Duodenal mucosa (tissue), 2 donors: ENCODE measurements around the gene NACC2.
"Not testable (repeated sequence)": the region's sequence is repeated elsewhere in the genome, so short reads cannot be mapped to it uniquely, and the experiment has no call there.

ENCODE experiments used
- H3K27ac ChIP-seq: one replicate; pipeline ENCODE4 v1.7.0; 2013; ENCODE audit warnings: low read depth, low read length
- H3K27me3 ChIP-seq, 2 donors: one replicate each; pipeline ENCODE4 v1.7.0; 2013; ENCODE audit warnings: low read length in 2 of 2, control low read depth in 1 of 2; ENCODE audit not compliant: insufficient read depth in 2 of 2, control insufficient read depth in 1 of 2
- H3K36me3 ChIP-seq, 2 donors: one replicate each; pipeline ENCODE4 v1.7.0; 2013; ENCODE audit warnings: low read length in 2 of 2, control low read depth in 1 of 2; ENCODE audit not compliant: insufficient read depth in 2 of 2, control insufficient read depth in 1 of 2
- H3K4me1 ChIP-seq, 2 donors: one replicate each; pipeline ENCODE4 v1.7.0; 2013; ENCODE audit warnings: low read length in 2 of 2, control low read depth in 1 of 2; ENCODE audit not compliant: insufficient read depth in 2 of 2, control insufficient read depth in 1 of 2
- H3K4me3 ChIP-seq, 2 donors: one replicate each; pipeline ENCODE4 v1.7.0; 2013; ENCODE audit warnings: low read length in 2 of 2, low read depth in 1 of 2
- H3K9ac ChIP-seq, 2 donors: one replicate each; pipeline ENCODE4 v1.7.0; 2013; ENCODE audit warnings: low read length in 2 of 2, low read depth in 1 of 2
- H3K9me3 ChIP-seq, 2 donors: one replicate each; pipeline ENCODE4 v1.7.0; 2013; ENCODE audit warnings: low read length in 2 of 2, control low read depth in 1 of 2; ENCODE audit not compliant: control insufficient read depth in 1 of 2

The NACC2 gene

DNA sequence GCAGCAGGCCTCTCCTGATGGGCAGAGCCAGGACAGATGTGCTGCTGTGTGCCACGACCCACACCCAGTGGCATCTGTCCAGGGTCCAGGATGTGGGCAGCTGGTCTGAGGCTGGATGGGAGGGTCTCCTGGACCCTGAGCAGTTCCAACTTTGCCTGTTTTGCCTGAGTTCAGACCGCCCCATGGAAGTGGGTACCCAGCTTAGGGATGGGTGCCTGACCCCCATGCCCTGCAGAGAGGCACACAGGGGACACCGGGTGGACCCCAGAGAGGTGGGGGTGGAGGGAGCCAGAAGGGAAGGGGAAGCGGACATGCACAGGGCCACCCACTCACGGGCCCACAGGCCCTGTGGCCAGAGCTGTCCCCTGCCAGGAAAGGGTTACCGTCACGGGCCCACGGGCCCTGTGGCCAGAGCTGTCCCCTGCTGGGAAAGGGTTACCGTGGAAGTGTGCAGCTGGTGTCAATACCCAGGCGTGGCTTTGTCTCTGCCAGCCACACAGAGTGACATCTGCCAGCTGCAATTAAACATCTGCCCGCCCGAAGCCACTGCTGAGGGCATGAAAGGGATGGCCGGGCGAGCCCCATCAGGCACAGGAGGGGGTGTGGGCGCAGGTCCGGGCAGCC lies 50.0 kb downstream of the NACC2 start:
- Histone ChIP-seq H3K27me3 (no peaks in the 10 kb centered on the region), H3K36me3 (peaks cover 11 to 35% of the 10 kb centered on the region in 2 donors), H3K9me3 (no peaks in the 10 kb centered on the region), H3K27ac (no peak overlapping the region), H3K4me1 (no peaks in the 10 kb centered on the region), H3K4me3 (no peak overlapping the region), H3K9ac (no peak overlapping the region)

DNA sequence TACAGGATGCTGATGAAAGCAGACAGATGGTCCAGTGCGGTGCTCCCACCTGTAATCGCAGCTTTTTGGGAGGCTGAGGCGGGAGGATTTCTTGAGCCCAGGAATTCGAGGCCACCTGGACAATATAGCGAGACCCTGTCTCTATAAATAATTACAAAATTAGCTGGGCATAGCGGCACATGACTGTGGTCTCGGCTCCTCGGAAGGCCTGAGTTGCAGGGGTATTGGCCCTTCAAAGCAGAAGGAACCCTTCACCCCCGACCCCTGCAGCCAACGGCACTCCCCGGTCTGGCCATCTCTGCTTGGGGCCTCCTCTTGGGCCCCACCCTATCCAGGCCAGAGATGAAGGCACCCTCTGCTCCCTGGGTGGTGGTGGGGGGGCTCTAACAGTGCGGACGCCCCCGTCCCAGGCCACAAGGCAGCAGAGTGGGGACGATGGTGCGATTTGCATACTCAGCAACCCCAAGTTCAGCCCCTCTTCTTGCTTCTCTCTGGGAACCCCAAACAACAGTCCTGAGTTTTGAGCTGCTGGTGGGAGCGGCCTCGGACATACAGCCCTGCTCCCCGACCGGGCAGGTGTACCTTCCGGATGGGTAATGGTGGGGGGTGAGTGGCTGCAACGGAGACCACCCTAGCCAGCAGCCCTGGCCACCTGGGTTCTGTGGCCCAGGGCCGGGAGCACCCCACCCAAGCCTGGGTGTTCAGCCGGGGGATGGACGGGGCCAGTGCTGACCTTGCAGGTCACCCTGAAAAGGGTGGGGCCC lies 50.7 kb downstream of the NACC2 start:
- peaks cover 4% of the 10 kb centered on the region in 2 donors for H3K9me3 ChIP-seq
- H3K36me3 ChIP-seq = peaks cover 8 to 30% of the 10 kb centered on the region in 2 donors
- H3K27ac ChIP-seq = no peak overlapping the region
- H3K27me3 ChIP-seq = no peaks in the 10 kb centered on the region
- H3K9ac ChIP-seq = no peak overlapping the region
- H3K4me1 ChIP-seq = no peaks in the 10 kb centered on the region
- H3K4me3 ChIP-seq = no peak overlapping the region

DNA sequence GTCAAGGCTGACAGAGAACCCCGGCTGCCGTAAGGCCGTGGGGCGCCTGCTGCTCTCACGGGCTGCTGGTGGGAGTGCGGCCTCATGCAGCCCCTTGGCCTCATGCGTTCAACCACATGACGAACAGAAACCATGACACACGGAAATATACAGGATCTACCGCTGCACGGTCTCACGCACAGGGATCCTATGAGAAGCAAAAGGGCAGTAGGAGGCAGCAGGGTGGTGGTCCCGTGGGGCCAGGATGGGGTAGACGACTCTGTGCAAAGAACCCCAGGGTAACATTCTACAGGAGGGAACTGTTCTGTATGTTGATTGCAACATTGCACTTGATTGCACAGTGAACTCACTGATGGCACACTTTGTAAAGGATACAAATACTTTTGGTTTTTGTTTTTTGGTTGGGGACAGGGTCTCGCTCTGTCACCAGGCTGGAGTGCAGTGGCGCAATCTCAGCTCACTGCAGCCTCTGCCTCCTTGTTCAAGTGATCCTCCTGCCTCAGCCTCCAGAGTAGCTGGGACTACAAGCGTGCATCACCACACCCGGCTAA lies 51.6 kb downstream of the NACC2 start:
- Histone ChIP-seq H3K27ac (no peak overlapping the region), H3K9me3 (peaks cover 4 to 11% of the 10 kb centered on the region in 2 donors), H3K4me1 (no peaks in the 10 kb centered on the region), H3K27me3 (no peaks in the 10 kb centered on the region), H3K9ac (no peak overlapping the region), H3K36me3 (peaks cover 7 to 25% of the 10 kb centered on the region in 2 donors), H3K4me3 (no peak overlapping the region)

DNA sequence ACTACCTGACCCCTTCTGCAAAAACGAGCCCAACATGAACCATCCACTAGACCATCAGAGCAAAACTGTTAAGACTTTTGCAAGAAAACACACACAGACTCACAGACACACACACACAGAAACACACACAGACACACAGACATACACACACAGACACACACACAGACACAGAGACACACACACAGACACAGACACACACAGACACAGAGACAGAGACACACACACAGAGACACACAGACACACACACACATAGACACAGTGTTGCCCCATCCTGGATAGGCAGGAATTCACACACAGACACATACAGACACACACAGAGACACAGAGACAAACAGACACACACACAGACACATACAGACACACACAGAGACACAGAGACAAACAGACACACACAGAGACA lies 52.5 kb downstream of the NACC2 start:
- no peak overlapping the region for H3K27ac ChIP-seq
- H3K36me3 ChIP-seq = peaks cover 8 to 24% of the 10 kb centered on the region in 2 donors
- H3K9me3 ChIP-seq = peaks cover 4 to 15% of the 10 kb centered on the region in 2 donors
- H3K27me3 ChIP-seq = no peaks in the 10 kb centered on the region
- H3K9ac ChIP-seq = no peak overlapping the region
- H3K4me3 ChIP-seq = no peak overlapping the region
- H3K4me1 ChIP-seq = no peaks in the 10 kb centered on the region

DNA sequence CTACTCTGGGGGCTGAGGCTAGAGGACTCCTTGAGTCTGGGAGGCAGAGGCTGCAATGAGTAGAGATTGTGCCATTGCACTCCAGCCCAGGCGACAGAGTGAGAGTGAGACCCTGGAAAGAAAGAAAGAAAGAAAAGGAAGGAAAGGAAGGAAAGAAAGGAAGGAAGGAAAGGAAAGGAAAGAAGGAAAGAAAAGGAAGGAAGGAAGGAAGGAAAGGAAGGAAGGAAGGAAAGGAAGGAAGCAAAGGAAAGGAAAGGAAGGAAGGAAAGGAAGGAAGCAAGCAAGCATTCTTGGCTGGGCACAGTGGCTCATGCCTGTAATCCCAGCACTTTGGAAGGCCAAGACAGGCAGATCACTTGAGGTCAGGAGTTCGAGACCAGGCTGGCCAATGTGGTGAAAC lies 54.2 kb downstream of the NACC2 start:
- not testable (repeated sequence) for H3K4me1 ChIP-seq, H3K9ac ChIP-seq, H3K27me3 ChIP-seq, H3K4me3 ChIP-seq, H3K27ac ChIP-seq
- peaks cover 8 to 24% of the 10 kb centered on the region in 2 donors for H3K9me3 ChIP-seq
- H3K36me3 ChIP-seq = peaks cover 4 to 11% of the 10 kb centered on the region in 2 donors

DNA sequence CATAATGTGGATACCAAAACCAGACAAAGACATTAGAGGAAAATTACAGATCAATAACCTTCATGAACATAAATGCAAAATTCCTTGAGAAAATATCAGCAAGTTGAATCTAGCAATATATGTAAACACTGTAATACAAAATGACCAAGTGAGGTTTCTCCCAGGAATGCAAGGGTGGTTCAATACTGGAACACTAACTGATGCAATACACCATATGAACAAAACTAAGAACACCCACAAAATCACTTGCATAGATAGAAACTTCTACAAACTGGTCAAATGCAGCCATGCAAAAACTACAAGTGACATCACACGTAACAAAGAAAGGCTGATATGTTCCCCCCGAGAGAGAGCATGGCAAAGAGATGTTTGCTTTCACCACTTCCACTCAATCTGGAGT lies 55.6 kb downstream of the NACC2 start:
- no peak overlapping the region for H3K9ac ChIP-seq

DNA sequence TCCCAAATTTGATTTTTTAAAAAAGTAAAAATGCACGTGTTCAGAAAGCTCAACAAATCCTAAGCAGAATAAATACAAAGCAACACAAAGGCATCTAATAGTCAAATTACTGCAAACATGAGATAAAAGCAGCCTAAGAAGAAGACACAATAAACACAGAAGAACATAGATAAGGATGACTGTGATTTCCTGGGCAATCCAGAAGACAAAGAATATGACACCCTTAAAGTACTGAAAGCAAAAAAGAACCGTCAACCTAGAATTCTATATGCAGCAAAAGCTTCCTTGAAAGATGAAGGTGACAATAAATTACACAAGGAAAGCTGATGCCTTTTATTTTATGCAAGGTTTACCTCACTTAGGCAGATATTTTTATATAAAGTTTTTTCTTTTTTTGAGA lies 58.2 kb downstream of the NACC2 start:
- Histone ChIP-seq H3K36me3 (peaks cover 4 to 5% of the 10 kb centered on the region in 2 donors), H3K27me3 (no peaks in the 10 kb centered on the region), H3K27ac (no peak overlapping the region), H3K4me1 (peaks cover 2 to 5% of the 10 kb centered on the region in 2 donors), H3K9ac (no peak overlapping the region), H3K4me3 (no peak overlapping the region), H3K9me3 (peaks cover 8 to 24% of the 10 kb centered on the region in 2 donors)

More for the DNA sequence above, 55.6 kb downstream of the NACC2 start:
- H3K9me3 ChIP-seq = peaks cover 8 to 24% of the 10 kb centered on the region in 2 donors
- H3K27me3 ChIP-seq = no peaks in the 10 kb centered on the region
- no peak overlapping the region for H3K4me3 ChIP-seq
- H3K36me3 ChIP-seq = peaks cover 4% of the 10 kb centered on the region in 2 donors
- H3K27ac ChIP-seq = no peak overlapping the region
- H3K4me1 ChIP-seq = no peaks in the 10 kb centered on the region

DNA sequence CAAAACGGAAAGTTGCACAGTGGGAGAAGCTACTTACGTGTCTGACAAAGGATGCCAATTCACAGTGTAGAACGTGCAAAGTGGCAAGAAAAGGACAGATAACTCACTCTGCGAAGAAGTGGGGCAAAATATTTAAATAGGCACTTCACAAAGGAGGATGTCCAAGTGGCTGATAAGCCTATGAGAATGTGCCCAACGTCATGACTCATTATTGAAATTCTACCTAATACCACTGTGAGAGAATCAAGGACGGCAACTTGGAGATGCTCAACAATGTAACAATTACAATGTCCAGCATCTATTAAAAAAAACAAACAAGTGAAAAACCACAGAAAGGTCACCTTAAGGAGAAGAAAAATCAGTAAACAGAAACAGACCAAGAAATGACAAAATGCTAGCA lies 59.0 kb downstream of the NACC2 start:
- H3K4me3 ChIP-seq = no peak overlapping the region
- peaks cover 5 to 8% of the 10 kb centered on the region in 2 donors for H3K4me1 ChIP-seq
- peaks cover 8 to 24% of the 10 kb centered on the region in 2 donors for H3K9me3 ChIP-seq
- no peak overlapping the region for H3K9ac ChIP-seq
- peaks cover 4 to 5% of the 10 kb centered on the region in 2 donors for H3K36me3 ChIP-seq
- no peak overlapping the region for H3K27ac ChIP-seq
- H3K27me3 ChIP-seq = no peaks in the 10 kb centered on the region

DNA sequence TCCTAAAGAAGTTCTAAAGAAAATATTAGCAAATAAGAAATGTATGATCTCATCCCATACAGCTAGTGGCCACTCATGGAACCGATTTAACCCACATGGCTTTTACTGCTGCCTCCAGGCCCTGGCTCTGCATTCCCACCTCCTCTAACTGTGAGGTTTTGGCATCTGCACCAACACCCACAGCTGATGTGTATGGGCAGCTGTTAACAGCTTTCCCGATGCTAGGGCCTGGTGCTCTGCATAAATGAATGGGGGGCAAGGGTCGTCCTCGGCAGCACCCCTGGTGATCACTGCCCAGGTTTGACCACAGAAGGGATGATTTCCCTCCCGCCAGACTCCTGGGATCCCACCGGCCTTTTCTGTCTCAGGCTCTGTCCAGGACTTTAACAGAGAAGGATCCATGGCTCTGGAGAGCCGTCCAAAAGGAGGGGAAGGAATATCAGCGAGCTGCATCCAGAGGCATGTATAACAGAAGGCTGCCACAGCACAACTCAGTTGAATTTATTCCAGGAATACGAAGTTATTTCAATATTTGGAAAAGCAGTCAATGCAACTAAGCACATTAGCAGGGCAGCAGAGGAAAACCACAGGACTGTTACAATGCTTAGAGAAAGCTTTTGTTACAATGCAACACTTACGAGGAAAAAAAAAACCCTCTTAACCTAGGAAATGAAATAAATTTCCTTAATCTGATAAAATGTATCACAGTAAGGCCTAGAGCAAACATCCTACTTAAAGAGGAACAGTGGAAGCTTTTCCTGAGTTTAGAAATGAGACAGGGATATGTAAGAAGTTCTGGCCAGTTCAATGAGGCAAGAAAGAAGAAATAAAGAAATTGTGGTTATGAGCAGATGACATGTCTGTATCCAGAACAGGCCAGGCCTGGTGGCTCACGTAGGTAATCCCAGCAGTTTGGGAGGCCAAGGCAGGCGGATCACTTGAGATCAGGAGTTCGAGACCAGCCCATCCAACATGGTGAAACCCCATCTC lies 63.1 kb downstream of the NACC2 start:
- Histone ChIP-seq H3K9ac (no peak overlapping the region), H3K9me3 (peaks cover 4 to 5% of the 10 kb centered on the region in 2 donors), H3K4me3 (no peak overlapping the region), H3K27ac (no peak overlapping the region), H3K4me1 (peaks cover 5 to 8% of the 10 kb centered on the region in 2 donors), H3K36me3 (peaks cover 0 to 23% of the 10 kb centered on the region in 2 donors), H3K27me3 (no peaks in the 10 kb centered on the region)
